H4 (cell line): ENCODE results near the gene DNM2. TPM values are rescaled to one million over a fixed set of nuclear protein-coding genes. Genes with fewer than 3 reads are reported as not detected.
A peak's percentile ranks its signal among the peaks of the same experiment; 100 is the strongest.
"Not testable (repeated sequence)": the region's sequence is repeated elsewhere in the genome, so short reads cannot be mapped to it uniquely, and the experiment has no call there.

Source experiments
- DNase-seq: peaks from one replicate; pipeline ENCODE4 v3.0.0-alpha.2; 2015; ENCODE audit warnings: low spot score
- total RNA-seq: library from RNA; depleted of rRNA; stranded (reverse); fragments of >200 nt; shearing (Covaris generic); gene quantifications from 2 replicates; pipeline ENCODE4 v1.2.3, GENCODE V29; 2014

DNM2 gene
- total RNA-seq, 1 experiment from 2014 or later, result 31.0 TPM

DNA sequence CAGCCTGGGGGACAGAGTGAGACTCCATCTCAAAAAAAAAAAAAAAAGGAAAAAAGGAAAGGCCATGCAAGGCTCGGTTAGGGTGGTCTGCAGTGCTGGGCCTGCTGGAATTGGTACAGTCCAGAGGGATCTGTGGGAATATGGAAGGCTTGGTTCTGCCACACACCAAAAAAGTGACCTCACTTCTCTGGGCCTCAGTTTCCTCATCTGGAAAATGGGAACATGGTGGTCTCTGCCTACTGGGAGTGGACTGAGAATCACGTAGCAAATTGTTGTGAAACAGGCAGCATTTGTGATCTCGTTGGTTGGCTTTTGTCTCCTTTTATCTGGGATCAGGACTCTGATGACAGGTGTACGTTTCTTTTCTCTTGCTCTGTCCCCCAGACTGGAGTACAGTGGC, 7.5 kb downstream of the DNM2 start:
- no peak for DNase-seq

DNA sequence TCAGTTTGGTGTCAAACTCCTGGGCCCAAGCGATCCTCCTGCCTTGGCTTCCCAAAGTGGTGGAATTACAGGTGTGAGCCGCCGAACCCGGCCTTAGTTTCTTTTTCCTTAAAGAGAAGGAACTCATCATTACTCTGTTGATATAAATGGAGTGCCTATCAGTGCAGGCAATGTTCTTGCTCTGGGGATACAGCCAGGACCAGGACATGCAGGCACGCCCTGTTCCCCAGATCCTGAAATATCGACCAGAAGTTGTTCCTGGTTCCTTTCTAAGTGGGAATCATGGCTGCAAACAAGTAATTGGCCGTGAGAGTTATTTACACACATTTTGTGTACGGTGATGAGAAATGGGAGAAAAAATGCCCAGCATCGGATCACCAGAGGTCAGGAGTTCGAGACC, 8.4 kb downstream of the DNM2 start:
- no peak for DNase-seq

DNA sequence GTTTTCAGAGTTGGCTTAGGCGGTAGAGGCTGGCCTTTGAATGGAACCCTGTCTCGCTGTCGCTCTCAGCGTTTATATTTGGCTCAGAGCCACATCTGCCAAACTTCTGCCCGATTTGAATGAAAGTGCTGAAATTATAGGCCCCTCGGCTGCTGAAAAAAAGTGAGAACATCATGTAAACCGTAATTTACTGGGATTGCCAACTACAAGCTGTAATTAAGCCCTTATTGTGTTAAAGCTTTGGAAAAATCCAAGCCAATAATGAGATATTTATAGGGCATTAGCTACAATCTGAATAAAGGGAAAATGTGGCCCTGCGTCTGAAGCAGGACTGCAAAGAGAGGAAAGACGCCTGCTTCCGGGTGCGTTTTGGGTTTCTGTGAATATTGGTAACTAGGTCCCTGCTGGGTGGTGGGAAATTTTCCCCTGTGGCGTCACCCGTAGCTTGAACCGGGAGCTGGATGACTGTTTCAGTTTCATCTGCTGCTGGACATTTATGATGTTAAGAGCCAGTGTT, 9.9 kb downstream of the DNM2 start:
- no peak for DNase-seq

DNA sequence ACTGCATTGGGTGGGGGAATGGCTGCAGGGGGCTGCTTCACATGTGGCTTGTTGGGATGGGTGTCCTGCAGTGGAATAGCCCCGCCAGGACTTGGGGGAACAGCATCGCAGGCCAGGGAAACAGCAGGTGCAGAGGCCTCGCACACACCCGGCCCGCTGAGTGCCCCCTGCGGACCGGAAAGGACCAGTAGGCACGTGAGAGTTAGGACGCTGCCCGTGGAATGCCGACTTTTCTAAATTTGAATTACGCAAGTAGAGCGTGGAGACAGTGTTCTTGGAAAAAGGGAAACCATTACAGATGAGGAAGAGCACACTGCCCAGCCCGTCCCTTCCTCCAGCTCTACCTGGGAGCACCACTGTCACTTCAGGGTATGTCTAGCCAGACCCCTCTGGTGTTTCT, 11.5 kb downstream of the DNM2 start:
- DNase-seq, result no peak

DNA sequence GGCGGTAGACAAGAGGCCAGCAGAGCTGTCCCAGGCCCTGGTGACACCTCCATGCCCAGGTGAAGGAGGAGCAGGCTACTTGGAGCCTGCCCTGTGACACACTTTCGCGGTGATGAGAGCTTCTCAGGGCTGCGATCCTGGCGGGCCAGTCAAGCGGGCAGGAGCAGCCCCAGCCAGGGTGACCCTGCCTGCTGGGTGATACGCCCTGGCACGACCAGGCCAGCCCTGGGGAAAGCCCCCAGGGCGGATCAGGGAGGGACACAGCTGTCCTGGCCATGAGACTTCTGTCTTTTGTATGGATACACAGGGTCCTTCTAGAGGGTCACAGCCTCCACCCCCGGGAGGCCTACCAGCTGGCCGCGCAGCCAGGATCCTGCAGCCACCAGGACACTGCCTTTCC, 13.1 kb downstream of the DNM2 start:
- no peak for DNase-seq

DNA sequence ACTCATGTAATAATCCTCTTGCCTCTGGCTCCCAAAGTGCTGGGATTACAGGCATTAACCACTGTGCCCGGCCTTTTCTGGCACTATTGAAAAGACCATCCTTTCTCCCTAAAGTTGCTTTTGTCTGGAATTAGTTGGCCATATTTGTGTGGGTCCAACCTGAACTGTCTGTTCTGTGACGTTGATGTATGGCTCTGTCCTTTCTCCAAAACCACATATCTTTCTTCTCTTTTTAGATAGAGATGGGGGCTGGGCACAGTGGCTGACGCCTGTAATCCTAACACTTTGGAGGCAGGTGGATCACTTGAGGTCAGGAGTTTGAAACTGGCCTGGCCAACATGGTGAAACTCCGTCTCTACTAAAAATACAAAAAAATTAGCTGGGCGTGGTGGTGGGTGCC, 17.9 kb downstream of the DNM2 start:
- no peak for DNase-seq

DNA sequence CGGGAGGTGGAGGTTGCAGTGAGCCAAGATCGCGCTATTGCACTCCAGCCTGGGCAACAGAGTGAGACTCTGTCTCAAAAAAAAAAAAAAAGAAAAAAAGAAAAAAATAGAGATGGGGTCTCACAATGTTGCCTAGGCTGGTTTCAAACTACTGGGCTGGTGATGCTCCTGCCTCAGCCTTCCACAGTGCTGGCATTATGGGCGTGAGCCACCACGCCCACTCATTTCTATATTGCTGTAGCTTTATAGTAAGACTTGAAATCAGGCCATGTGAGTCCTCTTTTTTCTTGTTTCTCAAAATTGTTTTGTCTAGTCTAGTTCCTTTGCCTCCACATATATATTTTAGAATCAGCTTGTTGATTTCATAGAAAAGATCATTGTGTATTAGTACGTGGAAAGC, 18.3 kb downstream of the DNM2 start:
- DNase-seq, result no peak

DNA sequence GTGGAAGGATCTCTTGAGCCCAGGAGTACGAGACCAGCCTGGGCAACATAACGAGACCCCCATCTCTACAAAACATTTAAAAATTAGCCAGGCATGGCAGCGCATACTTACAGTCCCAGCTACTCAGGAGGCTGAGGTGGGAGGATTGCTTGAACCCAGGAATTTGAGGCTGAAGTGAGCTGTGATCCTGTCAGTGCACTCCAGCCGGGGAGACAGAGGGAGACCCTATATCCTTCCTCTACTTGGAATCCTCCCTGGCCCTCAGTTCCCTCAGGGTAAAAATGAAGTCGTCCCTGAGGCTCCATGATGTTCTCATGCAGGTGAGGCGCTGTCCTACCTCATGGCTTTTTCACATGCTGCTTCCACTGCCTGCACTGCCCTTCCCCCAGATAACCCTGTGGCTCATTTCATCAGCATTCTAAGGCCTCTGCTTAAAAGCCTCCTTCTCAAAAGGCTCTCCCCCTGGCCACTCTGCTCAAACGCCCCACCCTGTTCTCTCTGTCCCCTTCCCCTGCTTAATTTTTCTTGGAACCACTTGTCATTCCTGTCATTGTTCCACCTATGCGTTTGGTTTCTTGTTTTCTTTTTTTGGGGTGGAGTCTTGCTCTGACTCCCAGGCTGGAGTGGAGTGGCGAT, 19.2 kb downstream of the DNM2 start:
- no peak for DNase-seq

DNA sequence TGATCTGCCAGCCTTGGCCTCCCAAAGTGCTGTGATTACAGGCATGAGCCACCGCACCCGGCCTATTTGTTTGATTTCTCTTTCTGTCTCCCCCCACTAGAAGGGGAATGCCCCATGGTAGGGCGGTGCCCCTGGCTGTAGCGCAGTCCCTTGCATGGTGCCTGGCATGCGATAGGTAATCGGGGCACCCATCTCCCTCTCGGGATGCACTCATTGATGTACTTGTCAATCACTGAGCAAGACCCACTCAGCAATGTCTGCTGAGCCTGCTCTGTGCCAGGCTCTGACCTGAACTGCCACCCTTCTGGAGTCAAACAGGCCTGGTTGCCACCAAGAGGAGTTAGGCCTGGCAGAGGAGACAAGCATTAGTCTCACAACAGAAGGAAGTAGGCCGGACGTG, 19.8 kb downstream of the DNM2 start:
- DNase-seq, result no peak

DNA sequence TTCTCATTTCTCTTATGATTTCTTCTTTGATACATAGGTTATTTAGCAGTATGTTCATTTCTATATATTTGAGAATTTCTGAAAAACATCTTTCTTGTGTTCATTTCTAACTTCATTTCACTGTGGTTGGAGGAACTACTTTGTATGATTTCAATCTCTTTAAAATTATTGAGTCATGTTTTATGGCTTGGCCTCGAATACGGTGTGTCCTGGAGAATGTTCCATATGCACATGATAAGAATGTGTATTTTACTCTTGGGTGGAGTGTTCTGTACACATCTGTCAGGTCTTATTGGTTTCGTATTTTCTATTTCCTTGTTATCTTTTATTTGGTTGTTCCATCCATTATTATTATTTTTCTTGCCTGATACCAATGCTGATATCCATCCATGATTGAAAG, 22.9 kb downstream of the DNM2 start:
- no peak for DNase-seq

DNA sequence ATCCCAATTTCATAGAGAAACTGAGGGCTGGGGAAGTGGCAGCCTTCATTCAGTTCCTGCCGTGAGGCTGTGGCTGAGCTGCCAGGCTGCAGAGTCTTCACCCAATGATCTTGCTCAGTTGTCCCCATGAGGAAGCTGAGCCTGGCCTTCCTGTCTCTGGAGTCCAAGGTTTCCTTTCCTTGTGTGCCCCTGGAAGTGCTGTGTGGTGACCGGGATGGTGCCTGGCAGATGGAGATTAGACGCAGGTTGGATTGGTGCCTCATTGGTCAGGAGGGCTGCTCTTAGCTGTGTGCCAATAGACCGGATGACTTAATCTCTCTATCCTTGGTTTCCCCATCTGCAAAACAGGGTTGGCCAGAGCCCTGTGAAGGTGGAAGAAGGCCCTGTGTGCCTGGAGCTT, 24.6 kb downstream of the DNM2 start:
- no peak for DNase-seq

DNA sequence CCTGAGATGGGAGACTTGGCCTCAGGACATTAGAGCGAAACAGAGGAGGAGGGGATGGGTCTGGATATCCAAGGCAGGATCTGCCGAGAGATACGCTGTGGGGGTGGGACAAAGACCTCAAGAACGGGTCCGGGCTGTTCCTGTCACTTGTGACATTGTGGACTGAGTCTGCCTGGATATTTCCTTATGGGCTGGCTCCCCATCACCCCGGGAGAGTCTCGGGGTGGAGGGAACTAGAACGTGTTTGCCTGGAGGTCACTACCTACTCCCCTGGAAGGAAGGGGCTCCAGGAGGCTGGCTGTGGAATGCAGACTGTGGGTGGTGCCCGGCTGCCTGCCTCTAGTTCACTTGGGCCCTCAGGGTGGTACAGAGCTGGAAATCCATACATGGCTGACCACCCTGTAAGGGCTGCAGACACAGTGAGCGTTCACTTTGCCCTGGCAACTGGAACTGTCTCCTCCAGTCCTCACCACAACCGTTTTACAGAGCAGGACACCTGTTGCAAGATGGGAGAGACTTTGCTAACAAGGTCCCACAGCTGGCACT, 26.4 kb downstream of the DNM2 start:
- no peak for DNase-seq

DNA sequence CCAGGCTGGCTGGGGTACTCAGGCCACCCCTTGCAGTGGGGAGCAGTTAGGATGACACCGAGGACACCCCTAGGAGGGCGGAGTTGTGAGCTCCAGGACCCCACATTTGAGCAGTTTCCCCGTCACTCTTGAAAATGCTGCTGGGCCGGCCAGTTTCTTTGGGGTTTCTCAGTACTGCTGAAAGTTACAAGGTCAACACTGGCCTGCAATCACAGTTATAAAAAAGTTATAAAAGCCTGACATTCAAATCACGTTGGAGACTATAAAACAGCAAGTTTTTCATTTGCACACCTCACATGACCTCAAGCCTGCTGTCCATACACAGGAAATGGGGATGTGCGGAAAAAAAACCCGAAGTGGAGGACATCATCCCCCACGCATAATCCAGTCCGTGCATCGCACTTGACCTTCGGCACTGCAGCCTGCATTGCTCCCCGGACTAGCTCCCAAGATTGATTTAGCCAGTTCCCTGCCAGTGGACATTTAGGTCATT, 27.0 kb downstream of the DNM2 start:
- no peak for DNase-seq

DNA sequence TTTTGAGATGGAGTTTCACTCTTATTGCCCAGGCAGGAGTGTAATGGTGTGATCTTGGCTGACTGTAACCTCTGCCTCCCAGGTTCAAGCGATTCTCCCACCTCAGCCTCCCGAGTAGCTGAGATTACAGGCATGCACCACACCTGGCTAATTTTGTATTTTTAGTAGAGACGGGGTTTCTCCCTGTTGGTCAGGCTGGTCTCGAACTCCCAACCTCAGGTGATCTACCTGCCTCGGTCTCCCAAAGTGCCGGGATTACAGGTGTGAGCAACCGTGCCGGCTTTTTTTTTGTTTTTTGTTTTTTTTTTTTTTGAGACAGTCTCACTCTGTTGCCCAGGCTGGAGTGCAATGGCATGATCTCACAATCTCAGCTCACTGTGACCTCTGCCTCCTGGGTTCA, 28.6 kb downstream of the DNM2 start:
- not testable (repeated sequence) for DNase-seq

DNA sequence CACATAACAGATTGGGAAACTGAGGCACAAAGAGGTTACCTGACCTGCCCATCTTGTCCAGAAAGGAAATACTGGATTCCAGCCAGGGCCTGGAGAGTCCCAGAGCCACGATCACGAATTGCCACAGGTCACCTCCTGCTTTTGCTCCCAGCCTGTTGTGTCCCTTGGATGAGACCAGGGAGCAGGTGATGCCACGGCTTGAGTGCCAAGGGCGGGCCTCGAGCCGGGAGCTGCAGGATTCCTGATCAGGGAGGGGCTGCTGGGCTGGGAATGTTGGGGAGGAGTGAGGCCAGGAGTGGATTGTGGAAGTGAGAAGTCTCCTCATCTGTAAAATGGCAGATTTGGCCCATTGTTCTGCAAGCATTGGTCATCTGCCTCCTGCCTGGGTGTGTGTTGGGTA, 29.4 kb downstream of the DNM2 start:
- DNase-seq, result no peak

DNA sequence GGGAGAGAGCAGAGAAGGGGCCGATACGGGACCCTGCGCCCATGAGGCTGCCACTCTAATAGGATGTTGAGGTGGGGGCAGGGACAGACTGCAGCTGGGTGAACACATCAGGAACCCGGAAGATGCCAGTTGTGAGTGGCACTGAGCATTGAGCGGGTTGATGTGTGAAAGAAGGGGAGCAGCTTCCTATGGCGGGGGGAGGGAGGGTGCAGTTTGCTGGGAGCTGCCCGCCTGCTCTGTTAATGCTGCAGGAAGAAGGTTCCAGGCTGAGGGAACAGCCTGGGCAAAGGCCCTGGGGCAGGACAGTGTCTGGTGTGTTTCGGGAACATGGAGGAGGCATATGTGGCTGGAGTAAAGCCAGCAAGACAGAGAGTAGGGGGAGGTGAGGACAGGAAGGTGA, 29.8 kb downstream of the DNM2 start:
- DNase-seq, result no peak

DNA sequence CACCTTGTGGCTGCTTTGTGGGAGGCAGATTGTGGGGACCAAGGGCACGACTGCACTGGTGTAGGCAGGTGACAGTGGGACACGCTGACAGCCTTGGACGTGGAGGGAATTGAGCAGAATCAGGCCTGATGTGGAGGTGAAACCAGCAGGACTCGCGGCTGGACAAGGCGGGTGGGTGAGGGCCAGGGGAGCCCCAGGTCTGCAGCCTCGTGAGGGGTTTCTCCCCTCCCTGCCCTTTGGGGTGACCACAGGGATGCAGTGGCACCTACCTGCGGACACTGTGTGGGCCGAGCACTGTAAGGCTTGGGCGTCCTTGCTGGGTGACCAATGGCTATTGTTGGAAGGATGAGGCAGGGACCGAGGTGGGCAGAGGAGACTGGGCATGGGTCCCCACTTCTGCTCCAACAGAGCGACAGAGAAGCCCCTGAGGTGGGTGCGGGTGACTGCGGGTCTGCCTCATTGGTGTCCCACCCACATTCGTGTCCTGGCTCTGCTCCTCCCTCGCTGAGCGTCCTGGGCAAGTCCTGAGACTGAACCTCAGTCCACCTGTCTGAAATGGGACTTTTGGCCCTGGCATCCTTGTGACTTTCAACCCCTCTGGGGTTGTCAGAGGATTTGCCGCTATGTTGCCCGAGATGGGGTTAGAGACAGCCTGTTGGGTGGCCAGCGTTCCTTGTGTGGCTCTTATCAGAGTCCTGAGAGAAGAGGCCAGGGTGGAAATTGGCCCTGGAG, 30.5 kb downstream of the DNM2 start:
- no peak for DNase-seq

DNA sequence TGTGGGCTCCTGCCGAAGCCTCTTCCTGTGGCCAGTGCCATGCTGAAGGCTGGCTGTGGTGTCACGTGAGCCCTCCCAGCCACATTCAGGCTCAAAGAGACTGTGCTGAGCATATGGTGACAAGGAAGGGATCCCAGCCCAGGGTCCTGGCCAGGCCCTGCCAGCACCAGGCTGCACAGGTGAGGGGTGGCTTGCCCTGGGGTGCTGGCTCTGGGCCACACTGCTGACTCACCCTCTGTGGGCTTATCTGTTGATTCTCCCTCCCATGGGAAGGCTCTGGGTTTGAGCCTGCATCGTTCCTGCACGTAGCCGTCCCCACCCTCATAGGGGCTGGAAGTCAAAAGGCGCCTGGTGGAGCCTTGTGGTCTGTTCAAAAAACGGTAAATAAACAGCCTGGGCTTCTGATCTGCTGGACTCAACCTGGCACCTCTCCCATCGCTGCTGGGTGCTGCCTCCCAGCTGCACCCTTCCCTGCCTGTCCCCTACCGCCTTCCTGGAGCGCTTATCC, 31.1 kb downstream of the DNM2 start:
- peak; percentile 85 for DNase-seq

DNA sequence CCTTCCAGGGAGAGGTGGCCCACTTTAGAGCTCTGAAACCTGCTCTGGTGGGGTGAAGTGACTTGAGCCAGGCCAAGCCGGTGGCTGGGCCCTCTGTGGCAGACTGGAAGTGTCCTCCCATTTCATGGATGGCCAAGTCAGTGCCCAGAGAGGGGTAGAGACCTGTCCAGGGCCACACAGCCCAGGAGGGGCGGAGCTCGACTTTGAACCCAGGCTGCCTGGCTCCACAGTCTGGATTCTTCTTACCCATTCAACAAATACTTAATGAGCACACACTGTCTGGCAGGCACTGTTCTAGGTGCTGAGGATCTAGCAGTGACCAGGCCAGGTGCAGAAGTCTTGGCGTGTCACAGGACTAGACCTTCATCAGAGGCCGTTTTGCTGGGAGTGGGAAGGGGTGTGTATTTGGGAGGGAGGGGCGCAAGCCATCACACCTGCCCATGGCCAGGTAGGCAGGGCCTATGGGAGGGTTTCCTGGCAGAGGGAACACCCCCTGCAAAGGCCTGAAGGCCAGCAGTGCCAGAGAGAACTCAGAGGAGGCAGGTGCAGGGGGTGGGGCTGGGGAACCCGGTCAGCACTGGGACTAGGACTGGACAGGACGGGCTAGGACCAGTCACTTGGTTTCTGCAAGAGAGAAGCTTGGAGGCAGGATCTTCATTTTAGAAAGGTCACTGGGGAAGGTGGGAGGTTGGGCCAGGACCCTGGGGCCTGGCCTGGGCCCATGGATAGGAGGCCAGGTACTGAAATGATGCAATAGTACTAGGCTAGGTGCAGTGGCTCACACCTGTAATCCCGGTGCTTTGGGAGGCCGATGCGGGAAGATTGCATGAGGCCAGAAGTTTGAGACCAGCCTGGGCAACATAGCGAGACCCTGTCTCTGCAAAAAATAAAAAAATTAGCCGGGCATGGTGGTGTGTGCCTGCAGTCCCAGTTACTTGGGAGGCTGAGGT, 31.8 kb downstream of the DNM2 start:
- no peak for DNase-seq

DNA sequence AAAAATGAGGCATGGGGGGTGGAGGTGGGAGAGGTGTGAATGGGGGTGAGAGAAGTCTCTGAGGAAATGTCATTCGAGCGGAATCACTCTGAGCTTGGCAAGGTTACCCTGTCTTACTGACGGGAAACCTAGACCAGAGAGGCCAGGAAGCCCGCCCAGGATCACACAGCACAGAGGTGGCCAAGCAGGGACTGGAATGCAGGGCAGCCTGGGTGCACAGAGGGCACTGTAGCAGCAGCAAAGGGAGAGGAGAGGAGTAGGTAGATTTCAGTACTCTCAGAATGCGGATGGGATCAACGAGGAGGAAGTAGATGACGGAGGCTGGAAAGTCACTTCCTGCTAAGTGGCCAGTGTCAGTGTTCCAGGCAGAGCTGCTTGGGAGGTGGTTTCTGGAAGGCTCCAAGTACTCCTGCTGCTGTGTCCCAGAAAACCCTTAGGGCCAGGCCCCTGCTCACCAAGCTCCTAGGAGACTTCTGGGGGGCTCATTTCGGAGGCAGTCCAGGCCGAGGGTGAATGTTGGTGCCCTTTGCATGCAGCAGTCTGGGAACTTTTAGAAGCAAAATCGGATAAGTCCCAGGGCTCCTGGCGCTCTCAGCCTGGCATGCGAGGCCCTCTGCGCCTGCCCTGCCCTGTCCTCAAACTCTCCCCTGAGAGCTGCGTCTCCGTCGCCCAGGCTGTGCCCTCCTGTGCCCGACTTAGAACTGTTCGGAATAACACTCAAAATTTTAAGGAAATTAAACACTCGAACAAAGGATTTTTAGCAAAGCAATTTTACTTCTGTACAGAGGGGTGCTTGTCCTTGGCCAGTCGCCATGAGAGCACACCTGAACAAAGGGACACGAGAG, 33.5 kb downstream of the DNM2 start:
- DNase-seq, result no peak
